ENCODE data around the gene ITGAD. TPM values are rescaled to one million over a fixed set of nuclear protein-coding genes. Genes with fewer than 3 reads are reported as not detected.

Gene ITGAD
- total RNA-seq, 2 donors from 2014 or later = not detected

GRCh38 chr16:31361201-31362110, 31.7 kb upstream of the ITGAD start:
- no peaks in the 10 kb centered on the region for H3K36me3 ChIP-seq (replicated peaks in 1 of 2; ENCODE audit: insufficient read depth in 1 of 2, low read depth in 2 of 2)
- no peak for TF ChIP-seq POLR2A (IDR thresholded peaks at IDR 0.05)
- TF ChIP-seq, protein P1, sequence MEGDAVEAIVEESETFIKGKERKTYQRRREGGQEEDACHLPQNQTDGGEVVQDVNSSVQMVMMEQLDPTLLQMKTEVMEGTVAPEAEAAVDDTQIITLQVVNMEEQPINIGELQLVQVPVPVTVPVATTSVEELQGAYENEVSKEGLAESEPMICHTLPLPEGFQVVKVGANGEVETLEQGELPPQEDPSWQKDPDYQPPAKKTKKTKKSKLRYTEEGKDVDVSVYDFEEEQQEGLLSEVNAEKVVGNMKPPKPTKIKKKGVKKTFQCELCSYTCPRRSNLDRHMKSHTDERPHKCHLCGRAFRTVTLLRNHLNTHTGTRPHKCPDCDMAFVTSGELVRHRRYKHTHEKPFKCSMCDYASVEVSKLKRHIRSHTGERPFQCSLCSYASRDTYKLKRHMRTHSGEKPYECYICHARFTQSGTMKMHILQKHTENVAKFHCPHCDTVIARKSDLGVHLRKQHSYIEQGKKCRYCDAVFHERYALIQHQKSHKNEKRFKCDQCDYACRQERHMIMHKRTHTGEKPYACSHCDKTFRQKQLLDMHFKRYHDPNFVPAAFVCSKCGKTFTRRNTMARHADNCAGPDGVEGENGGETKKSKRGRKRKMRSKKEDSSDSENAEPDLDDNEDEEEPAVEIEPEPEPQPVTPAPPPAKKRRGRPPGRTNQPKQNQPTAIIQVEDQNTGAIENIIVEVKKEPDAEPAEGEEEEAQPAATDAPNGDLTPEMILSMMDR (IDR thresholded peaks at IDR 0.05) = no peak
- H3K4me3 ChIP-seq = no peak overlapping the region
- 62 to 72% methylated on average over 13 to 26 of the region's 28 CpGs for WGBS, 2 donors
- no peak overlapping the region for H3K27ac ChIP-seq
- ATAC-seq = no peak
- no peaks in the 10 kb centered on the region for H3K9me3 ChIP-seq
- no peaks in the 10 kb centered on the region for H3K27me3 ChIP-seq
- H3K4me1 ChIP-seq = no peaks in the 10 kb centered on the region
- intact Hi-C loops (cut with DNase I) = no loop called here
- no peak for DNase-seq

GRCh38 chr16:31362476-31363405, 30.4 kb upstream of the ITGAD start:
- Histone ChIP-seq H3K27me3 (no peaks in the 10 kb centered on the region), H3K27ac (no peak overlapping the region), H3K36me3 (replicated peaks in 1 of 2; ENCODE audit: insufficient read depth in 1 of 2, low read depth in 2 of 2) (no peaks in the 10 kb centered on the region), H3K4me1 (no peaks in the 10 kb centered on the region), H3K4me3 (no peak overlapping the region), H3K9me3 (no peaks in the 10 kb centered on the region)
- ATAC-seq = no peak
- 66 to 74% methylated on average over 17 to 23 of the region's 26 CpGs for WGBS, 2 donors
- TF ChIP-seq POLR2A (IDR thresholded peaks at IDR 0.05) = no peak
- TF ChIP-seq, protein P1 (IDR thresholded peaks at IDR 0.05) = no peak
- intact Hi-C loops (cut with DNase I) = no loop called here
- DNase-seq = no peak

DNA sequence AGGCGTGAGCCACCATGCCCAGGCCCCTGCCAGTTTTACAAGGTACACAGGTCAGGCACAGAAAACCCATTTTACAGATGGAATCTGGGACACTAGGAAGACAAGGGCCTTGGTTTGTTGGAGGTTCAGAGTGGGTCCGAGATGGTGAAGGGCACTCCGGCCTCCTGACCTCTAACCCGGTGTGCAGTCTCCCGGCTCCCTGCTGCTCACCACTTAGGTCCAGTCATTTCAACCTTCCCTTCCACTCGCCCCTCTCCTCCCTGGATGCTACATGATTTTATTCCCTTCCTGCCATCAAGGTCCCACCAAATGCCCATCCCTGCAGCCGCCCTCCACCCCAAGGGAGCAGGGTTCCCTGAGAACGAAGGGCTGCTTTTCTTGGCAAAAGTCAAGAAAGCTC, 29.4 kb upstream of the ITGAD start:
- no peak for ATAC-seq
- Histone ChIP-seq H3K4me3 (no peak overlapping the region), H3K27me3 (no peaks in the 10 kb centered on the region), H3K9me3 (no peaks in the 10 kb centered on the region), H3K36me3 (replicated peaks in 1 of 2; ENCODE audit: insufficient read depth in 1 of 2, low read depth in 2 of 2) (no peaks in the 10 kb centered on the region), H3K4me1 (no peaks in the 10 kb centered on the region), H3K27ac (no peak overlapping the region)
- TF ChIP-seq POLR2A (IDR thresholded peaks at IDR 0.05) = no peak
- TF ChIP-seq, protein P1 (IDR thresholded peaks at IDR 0.05) = no peak
- intact Hi-C loops (cut with DNase I) = no loop called here
- WGBS, 2 donors = 85 to 89% methylated on average over 7 to 8 of the region's 8 CpGs
- no peak for DNase-seq

DNA sequence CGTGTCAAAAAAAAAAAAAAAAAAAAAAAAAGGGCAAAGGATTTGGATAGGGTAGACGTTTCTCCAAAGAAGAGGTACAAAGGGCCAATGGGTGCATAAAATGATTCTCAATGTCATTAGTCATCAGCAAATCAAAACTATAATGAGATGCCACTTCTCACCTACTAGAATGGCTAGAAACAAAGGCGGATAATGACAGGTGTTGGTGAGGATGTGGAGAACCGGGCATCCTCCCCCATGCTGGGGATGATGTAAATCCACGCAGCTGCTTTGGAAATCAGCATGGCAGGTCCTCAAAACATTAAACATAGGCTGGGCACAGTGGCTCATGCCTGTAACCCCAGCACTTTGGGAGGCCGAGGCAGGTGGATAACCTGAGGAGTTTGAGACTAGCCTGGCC, 28.7 kb upstream of the ITGAD start:
- DNase-seq = no peak
- Histone ChIP-seq H3K36me3 (replicated peaks in 1 of 2; ENCODE audit: insufficient read depth in 1 of 2, low read depth in 2 of 2) (no peaks in the 10 kb centered on the region), H3K27me3 (no peaks in the 10 kb centered on the region), H3K4me1 (no peaks in the 10 kb centered on the region), H3K27ac (no peak overlapping the region), H3K9me3 (no peaks in the 10 kb centered on the region), H3K4me3 (no peak overlapping the region)
- no peak for ATAC-seq
- intact Hi-C loops (cut with DNase I) = no loop called here
- 69 to 71% methylated on average over 6 of the region's 6 CpGs for WGBS, 2 donors
- TF ChIP-seq POLR2A (IDR thresholded peaks at IDR 0.05) = no peak
- TF ChIP-seq, protein P1 (IDR thresholded peaks at IDR 0.05) = no peak

Measured in body of pancreas (tissue), 4 donors.